T-helper 2 cell (primary cell): Measurements from ENCODE around the gene MARCHF7.
"Not testable (repeated sequence)": the region's sequence is repeated elsewhere in the genome, so short reads cannot be mapped to it uniquely, and the experiment has no call there.

Experiments used
- DNase-seq, 5 experiments: peaks; one replicate each; pipeline versions ENCODE4 v3.0.0 to v3.0.0-alpha.2; 2012 to 2022

MARCHF7 gene

GRCh38 chr2:159716857-159717256 is 4.6 kb downstream of the MARCHF7 start:
- DNase-seq: no peak

GRCh38 chr2:159720676-159721075 is 8.4 kb downstream of the MARCHF7 start:
- DNase-seq: no peak

GRCh38 chr2:159722580-159722979 is 10.3 kb downstream of the MARCHF7 start:
- no peak for DNase-seq

GRCh38 chr2:159724795-159725572 is 12.7 kb downstream of the MARCHF7 start:
- DNase-seq: not testable (repeated sequence)

- no peak for DNase-seq
These were observed 13.4 kb downstream of the MARCHF7 start for GRCh38 chr2:159725713-159726112.

- DNase-seq: no peak
These were observed 16.3 kb downstream of the MARCHF7 start for GRCh38 chr2:159728629-159729028.

GRCh38 chr2:159735648-159736047 is 23.3 kb downstream of the MARCHF7 start:
- DNase-seq: no peak

GRCh38 chr2:159736048-159736447 is 23.7 kb downstream of the MARCHF7 start:
- DNase-seq: no peak

- DNase-seq: no peak
These were observed 25.1 kb downstream of the MARCHF7 start for GRCh38 chr2:159737292-159737916.

- DNase-seq: no peak
These were observed 25.6 kb downstream of the MARCHF7 start for GRCh38 chr2:159737917-159738296.

GRCh38 chr2:159738509-159739390 is 26.4 kb downstream of the MARCHF7 start:
- DNase-seq: no peak

GRCh38 chr2:159742846-159743245 is 30.5 kb downstream of the MARCHF7 start:
- no peak for DNase-seq

- DNase-seq: no peak
These were observed 32.1 kb downstream of the MARCHF7 start for GRCh38 chr2:159744363-159744762.

- not testable (repeated sequence) for DNase-seq
These were observed 32.9 kb downstream of the MARCHF7 start for GRCh38 chr2:159745237-159745636.

GRCh38 chr2:159748089-159748488 is 35.8 kb downstream of the MARCHF7 start:
- DNase-seq: no peak

GRCh38 chr2:159750873-159751272 is 38.6 kb downstream of the MARCHF7 start:
- DNase-seq: no peak

- no peak for DNase-seq
These were observed 41.5 kb downstream of the MARCHF7 start for GRCh38 chr2:159753797-159754196.

GRCh38 chr2:159755014-159755413 is 42.7 kb downstream of the MARCHF7 start:
- DNase-seq: no peak

GRCh38 chr2:159755788-159756187 is 43.5 kb downstream of the MARCHF7 start:
- no peak for DNase-seq

GRCh38 chr2:159758239-159758638 is 45.9 kb downstream of the MARCHF7 start:
- DNase-seq: no peak

GRCh38 chr2:159758686-159759085 is 46.4 kb downstream of the MARCHF7 start:
- DNase-seq: no peak

GRCh38 chr2:159759577-159759976 is 47.3 kb downstream of the MARCHF7 start:
- DNase-seq: no peak

- DNase-seq: no peak
These were observed 48.0 kb downstream of the MARCHF7 start for GRCh38 chr2:159760326-159760725.
